HepG2 (cell line): Measurements from ENCODE around the gene WASHC2C. TPM values are rescaled to one million over a fixed set of nuclear protein-coding genes. Genes with fewer than 3 reads are reported as not detected.
"Not testable (repeated sequence)": the region's sequence is repeated elsewhere in the genome, so short reads cannot be mapped to it uniquely, and the experiment has no call there.

Source experiments
- ATAC-seq: fragments of 200-7000 bp; cut with Tn5 transposase; 3 replicates; pipeline ENCODE4 v1.9.1; 2020; ENCODE audit warnings: mild to moderate bottlenecking, moderate library complexity
- BruUV-seq: library from RNA; stranded (reverse); fragments of 400-500 nt; replicated peaks from 2 replicates; lab custom pipeline; 2021; lab: Mats Ljungman, UMichigan
- CTCF ChIA-PET: fragments of 300-600 bp; formaldehyde crosslinking; extraction: SDS; loops from one replicate; lab custom pipeline; 2021; ENCODE audit warnings: low total read pairs, inconsistent platforms, low intra/inter-chr PET ratio; lab: Yijun Ruan, JAX
- POLR2A ChIA-PET: fragments of 350-600 bp; sonication (Branson Sonifier 250); formaldehyde crosslinking; loops from one replicate; lab custom pipeline; 2020; ENCODE audit warnings: antibody characterized with exemption, inconsistent platforms; lab: Yijun Ruan, JAX
- DNase-seq: peaks from one replicate; pipeline ENCODE4 v3.0.0-alpha.2; 2015; ENCODE audit warnings: low spot score
- FAIRE-seq: peaks from 3 replicates; lab custom pipeline; 2011; peaks lifted over from hg19 to GRCh38; lab: Jason Lieb, UNC
- H2AFZ ChIP-seq: one replicate; pipeline ENCODE4 v1.6.1; 2011; ENCODE audit warnings: low read length, inconsistent platforms
- H3K27ac ChIP-seq: fragments of 300-600 bp; 3 replicates; pipeline ENCODE4 v1.8.0; 2011; ENCODE audit warnings: mixed run types, mild to moderate bottlenecking, mixed read lengths, low read length, inconsistent platforms; ENCODE audit not compliant: insufficient read depth; ENCODE audit errors: extremely low read length
- H3K27me3 ChIP-seq, 2 experiments: fragments of 200-600 bp in 1 of 2; 2 replicates in 1 of 2; 3 replicates in 1 of 2; pipeline versions ENCODE4 v1.6.0 to v1.8.0; 2011; ENCODE audit warnings: low read length in 2 of 2, mild to moderate bottlenecking in 2 of 2, moderate library complexity in 2 of 2, inconsistent platforms in 1 of 2; ENCODE audit not compliant: insufficient read depth in 2 of 2, control insufficient read depth in 1 of 2
- H3K36me3 ChIP-seq, 2 experiments: fragments of 200-600 bp in 1 of 2; replicated peaks in 1 of 2; 2 replicates in 1 of 2; 3 replicates in 1 of 2; pipeline versions ENCODE4 v1.5.1 to v1.8.0; 2011; ENCODE audit warnings: low read length in 2 of 2, inconsistent platforms in 1 of 2; ENCODE audit not compliant: insufficient read depth in 2 of 2, control insufficient read depth in 1 of 2
- H3K4me1 ChIP-seq: 2 replicates; pipeline ENCODE4 v1.5.1; 2012; ENCODE audit warnings: low read length, inconsistent platforms; ENCODE audit not compliant: insufficient read depth
- H3K4me2 ChIP-seq: 2 replicates; pipeline ENCODE4 v1.6.0; 2011; ENCODE audit warnings: low read depth, low read length, inconsistent platforms
- H3K4me3 ChIP-seq, 3 experiments: fragments of 200-600 bp in 1 of 3; sonication (generic), shearing (Covaris generic) in 1 of 3; replicated peaks in 1 of 3; 2 replicates each; pipeline ENCODE4 v1.5.1; 2011 to 2016; ENCODE audit warnings: low read length in 3 of 3, inconsistent platforms in 2 of 3, low read depth in 2 of 3, mild to moderate bottlenecking in 2 of 3, control low read depth in 1 of 3, mixed read lengths in 1 of 3; ENCODE audit not compliant: insufficient read depth in 1 of 3
- H3K79me2 ChIP-seq: one replicate; pipeline ENCODE4 v1.6.1; 2011; ENCODE audit warnings: low read length, inconsistent platforms; ENCODE audit not compliant: insufficient read depth
- H3K9ac ChIP-seq: 2 replicates; pipeline ENCODE4 v1.6.0; 2011; ENCODE audit warnings: mild to moderate bottlenecking, low read depth, low read length, inconsistent platforms; ENCODE audit not compliant: insufficient read depth
- H3K9me3 ChIP-seq: 2 replicates; pipeline ENCODE4 v1.5.1; 2012; ENCODE audit warnings: mild to moderate bottlenecking, low read length
- H4K20me1 ChIP-seq: 2 replicates; pipeline ENCODE4 v1.6.0; 2011; ENCODE audit warnings: inconsistent platforms, mild to moderate bottlenecking, low read length, moderate library complexity; ENCODE audit not compliant: insufficient read depth
- THRA ChIP-seq: sonication (generic); formaldehyde crosslinking; IDR thresholded peaks from 2 replicates; pipeline ENCODE4 v1.4.0; 2020; ENCODE audit warnings: missing genetic modification reagents, borderline replicate concordance
- ZNF121 ChIP-seq: sonication (generic); formaldehyde crosslinking; IDR thresholded peaks from 2 replicates; pipeline ENCODE4 v1.5.0; 2020; ENCODE audit warnings: mild to moderate bottlenecking, missing genetic modification reagents
- WGBS: methylation state at CpG from one replicate; pipeline ENCODE4 v1.1.6; 2017; ENCODE audit warnings: low lambda C conversion rate; 5-methylcytosine and 5-hydroxymethylcytosine counted together
- in situ Hi-C: cut with HindIII; loops from 2 replicates; pipeline ENCODE4 v1.10.0; 2017; ENCODE audit warnings: low pct_unique_long_range_greater_than_20kb; ENCODE audit not compliant: extremely low pct_ligation_motif_present
- intact Hi-C: fragments of 100-400 bp; cut with micrococcal nuclease; formaldehyde crosslinking; loops from one replicate; pipeline ENCODE4 v1.10.0; 2022; ENCODE audit not compliant: unreplicated experiment
- polyA plus RNA-seq, 8 experiments: library from polyadenylated mRNA; depleted of rRNA in 3 of 8; stranded (reverse) in 7 of 8; unstranded in 1 of 8; fragments of >200 nt; fragmentation: Illumina TruSeq in 4 of 8; extraction: Trizol in 4 of 8; gene quantifications; 2 replicates each; pipeline versions ENCODE4 v1.2.1 to v1.2.3, GENCODE V29; 2011 to 2016; ENCODE audit warnings: low read depth in 4 of 8, missing spikeins in 1 of 8, mixed read lengths in 1 of 8; ENCODE audit not compliant: insufficient read depth in 1 of 8
- total RNA-seq, 5 experiments: library from RNA; depleted of rRNA; stranded (reverse); fragments of >200 nt; fragmentation: Illumina TruSeq; extraction: Trizol; gene quantifications; 2 replicates each; pipeline ENCODE4 v1.2.3, GENCODE V29; 2016; ENCODE audit warnings: low read depth in 1 of 5

WASHC2C gene
- total and polyA plus RNA-seq, 2 of the 13 experiments (the other 11 are each of a cell fraction or from before 2014, with no cell fraction given): 17.8 to 20.8 TPM

DNA sequence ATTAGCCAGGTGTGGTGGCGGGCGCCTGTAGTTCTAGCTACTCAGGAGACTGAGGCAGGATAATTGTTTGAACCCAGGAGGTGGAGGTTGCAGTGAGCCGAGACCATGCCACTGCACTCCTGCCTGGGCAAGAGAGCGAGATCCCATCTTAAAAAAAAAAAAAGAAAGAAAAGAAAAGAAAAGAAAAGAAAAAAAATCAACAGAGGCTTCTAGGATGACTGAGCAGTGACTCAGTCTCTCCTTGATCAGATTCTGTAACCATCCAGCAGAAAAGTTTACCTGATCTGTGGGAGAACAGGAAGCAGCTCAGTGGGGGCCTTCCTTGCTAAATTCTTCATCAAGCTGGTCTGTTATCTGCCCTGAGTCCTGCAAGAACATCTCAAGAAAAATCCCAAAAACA lies 87.1 kb downstream of the WASHC2C start:
- H3K4me2 ChIP-seq, H3K4me3 ChIP-seq, H2AFZ ChIP-seq, H3K9me3 ChIP-seq, H3K79me2 ChIP-seq, H3K36me3 ChIP-seq, H3K9ac ChIP-seq, intact Hi-C loops, DNase-seq, ATAC-seq, in situ Hi-C loops, H3K27ac ChIP-seq, POLR2A ChIA-PET, FAIRE-seq, H3K27me3 ChIP-seq, BruUV-seq, CTCF ChIA-PET, H3K4me1 ChIP-seq, H4K20me1 ChIP-seq: not testable (repeated sequence)
- WGBS: 60% methylated on average over 4 of the region's 4 CpGs

- no peaks in the 10 kb centered on the region; a peak in 1 of 5 replicates for H3K27me3 ChIP-seq
- TF ChIP-seq ZNF121 (CRISPR knock-in tag): no peak
- no peak for TF ChIP-seq THRA
- TF ChIP-seq, all 625 proteins: peak for 0
- H3K4me3 ChIP-seq: no peak overlapping the region
- in situ Hi-C loops: no loop called here
- WGBS: 18% methylated on average over 5 of the region's 7 CpGs
- H2AFZ ChIP-seq: no peak overlapping the region
- ATAC-seq: peak; percentile 57
- no peaks in the 10 kb centered on the region for H4K20me1 ChIP-seq
- DNase-seq: no peak
- BruUV-seq: no TSS peak
- intact Hi-C loops: no loop called here
- FAIRE-seq: no peak
- H3K9me3 ChIP-seq: no peaks in the 10 kb centered on the region
- CTCF ChIA-PET: no interaction called here
- H3K27ac ChIP-seq: no peak overlapping the region
- no peaks in the 10 kb centered on the region for H3K4me1 ChIP-seq
- no peaks in the 10 kb centered on the region for H3K79me2 ChIP-seq
- H3K9ac ChIP-seq: no peak overlapping the region
- POLR2A ChIA-PET: no interaction called here
- H3K36me3 ChIP-seq: no peaks in the 10 kb centered on the region
- H3K4me2 ChIP-seq: no peak overlapping the region
Measured at GRCh38 chr10:45817130-45817859, 90.2 kb downstream of the WASHC2C start.
